SK-N-SH treated with all-trans-retinoic acid at 6 μM for 48 hours (cell line): ENCODE results near the gene VOPP1.

ENCODE experiments used
- ATAC-seq: fragments of 200-7000 bp; cut with Tn5 transposase; 3 replicates; pipeline ENCODE4 v1.9.1; 2020; ENCODE audit warnings: mild to moderate bottlenecking, moderate library complexity
- ARNTL ChIP-seq: fragments of 450-650 bp; formaldehyde crosslinking; IDR thresholded peaks from 2 replicates; pipeline ENCODE4 v1.5.0; 2020; ENCODE audit warnings: low read depth, mild to moderate bottlenecking, moderate library complexity, borderline replicate concordance
- BACH2 ChIP-seq: fragments of 250-450 bp; sonication (Bioruptor Pico); IDR thresholded peaks from 2 replicates; pipeline ENCODE4 v1.9.0; 2021; ENCODE audit warnings: mild to moderate bottlenecking, borderline replicate concordance
- CSDC2 ChIP-seq: fragments of 250-450 bp; sonication (Bioruptor Pico); IDR thresholded peaks from 2 replicates; pipeline ENCODE4 v1.5.0; 2020; ENCODE audit warnings: mild to moderate bottlenecking, moderate library complexity
- CSRNP3 ChIP-seq: fragments of 250-450 bp; sonication (Bioruptor Pico); IDR thresholded peaks from 2 replicates; pipeline ENCODE4 v1.5.1; 2021; ENCODE audit warnings: mild to moderate bottlenecking, moderate library complexity
- ESRRG ChIP-seq: fragments of 250-450 bp; sonication (Bioruptor Pico); IDR thresholded peaks from 2 replicates; pipeline ENCODE4 v1.6.1; 2021; ENCODE audit warnings: mild to moderate bottlenecking
- GLIS3 ChIP-seq: fragments of 250-450 bp; sonication (Bioruptor Pico); IDR thresholded peaks from 2 replicates; pipeline ENCODE4 v1.5.0; 2020; ENCODE audit warnings: mild to moderate bottlenecking, moderate library complexity
- PPARA ChIP-seq: fragments of 250-450 bp; sonication (Bioruptor Pico); IDR thresholded peaks from 2 replicates; pipeline ENCODE4 v1.5.0; 2020; ENCODE audit warnings: mild to moderate bottlenecking, borderline replicate concordance
- RARB ChIP-seq: fragments of 250-450 bp; sonication (Bioruptor Pico); IDR thresholded peaks from 2 replicates; pipeline ENCODE4 v1.8.0; 2021; ENCODE audit warnings: mild to moderate bottlenecking, moderate library complexity
- SNAI2 ChIP-seq: fragments of 250-450 bp; sonication (Bioruptor Pico); IDR thresholded peaks from 2 replicates; pipeline ENCODE4 v1.5.0; 2020; ENCODE audit warnings: mild to moderate bottlenecking, moderate library complexity
- TCF4 ChIP-seq: fragments of 250-450 bp; sonication (Bioruptor Pico); IDR thresholded peaks from 2 replicates; pipeline ENCODE4 v1.8.0; 2021; ENCODE audit warnings: mild to moderate bottlenecking, moderate library complexity, borderline replicate concordance
- TOX ChIP-seq: fragments of 250-450 bp; sonication (Bioruptor Pico); IDR thresholded peaks from 2 replicates; pipeline ENCODE4 v1.8.0; 2021; ENCODE audit warnings: mild to moderate bottlenecking, moderate library complexity, borderline replicate concordance
- ZC3H10 ChIP-seq: fragments of 250-450 bp; sonication (Bioruptor Pico); IDR thresholded peaks from 2 replicates; pipeline ENCODE4 v1.5.1; 2021; ENCODE audit warnings: mild to moderate bottlenecking, moderate library complexity
- ZFP3 ChIP-seq: fragments of 250-450 bp; sonication (Bioruptor Pico); IDR thresholded peaks from 2 replicates; pipeline ENCODE4 v1.5.0; 2020; ENCODE audit warnings: mild to moderate bottlenecking, moderate library complexity
- ZNF565 ChIP-seq: fragments of 450-650 bp; formaldehyde crosslinking; conservative IDR thresholded peaks from 2 replicates; pipeline ENCODE4 v1.5.0; 2020; ENCODE audit warnings: low read depth, mild to moderate bottlenecking, moderate library complexity
- ZNF70 ChIP-seq: fragments of 450-650 bp; formaldehyde crosslinking; IDR thresholded peaks from 2 replicates; pipeline ENCODE4 v1.5.0; 2020; ENCODE audit warnings: mild to moderate bottlenecking, moderate library complexity
- ZNF8 ChIP-seq: fragments of 450-650 bp; formaldehyde crosslinking; IDR thresholded peaks from 2 replicates; pipeline ENCODE4 v1.5.0; 2020; ENCODE audit warnings: mild to moderate bottlenecking, moderate library complexity
- TF ChIP-seq, protein P1 (sequence below): fragments of 250-450 bp; sonication (Bioruptor Pico); IDR thresholded peaks from 2 replicates; pipeline ENCODE4 v1.5.1; 2020; ENCODE audit warnings: low read depth, mild to moderate bottlenecking, moderate library complexity
- TF ChIP-seq, protein P2 (sequence below): fragments of 250-450 bp; sonication (Bioruptor Pico); IDR thresholded peaks from 2 replicates; pipeline ENCODE4 v1.8.0; 2020; ENCODE audit warnings: mild to moderate bottlenecking, moderate library complexity, borderline replicate concordance
- TF ChIP-seq, protein P3 (sequence below): fragments of 250-450 bp; sonication (Bioruptor Pico); IDR thresholded peaks from 2 replicates; pipeline ENCODE4 v1.8.0; 2021; ENCODE audit warnings: low read depth, mild to moderate bottlenecking, moderate library complexity, borderline replicate concordance

Gene VOPP1

DNA sequence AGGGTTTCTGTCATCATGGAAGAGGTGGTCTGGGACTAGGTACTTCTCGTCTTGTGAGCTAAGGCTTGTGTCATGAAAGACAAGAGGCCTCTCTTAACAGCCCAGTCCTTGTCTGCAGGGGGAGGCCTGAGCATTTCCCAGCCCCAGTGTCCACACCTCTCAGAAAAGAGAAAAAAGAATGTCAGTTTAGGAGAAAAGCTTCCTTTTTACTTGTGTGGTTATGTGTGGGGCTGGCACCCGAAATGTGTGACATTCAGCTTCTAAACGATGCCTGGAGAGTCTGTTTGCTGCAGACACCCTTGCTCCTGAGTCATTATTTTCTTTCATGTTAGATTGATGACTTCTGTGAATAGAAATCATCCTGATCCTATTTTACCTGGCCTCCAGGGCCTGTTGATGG lies 139.8 kb downstream of the VOPP1 start (continued):
- no peak for TF ChIP-seq ZNF70 (CRISPR knock-in tag)
- TF ChIP-seq, protein P1, sequence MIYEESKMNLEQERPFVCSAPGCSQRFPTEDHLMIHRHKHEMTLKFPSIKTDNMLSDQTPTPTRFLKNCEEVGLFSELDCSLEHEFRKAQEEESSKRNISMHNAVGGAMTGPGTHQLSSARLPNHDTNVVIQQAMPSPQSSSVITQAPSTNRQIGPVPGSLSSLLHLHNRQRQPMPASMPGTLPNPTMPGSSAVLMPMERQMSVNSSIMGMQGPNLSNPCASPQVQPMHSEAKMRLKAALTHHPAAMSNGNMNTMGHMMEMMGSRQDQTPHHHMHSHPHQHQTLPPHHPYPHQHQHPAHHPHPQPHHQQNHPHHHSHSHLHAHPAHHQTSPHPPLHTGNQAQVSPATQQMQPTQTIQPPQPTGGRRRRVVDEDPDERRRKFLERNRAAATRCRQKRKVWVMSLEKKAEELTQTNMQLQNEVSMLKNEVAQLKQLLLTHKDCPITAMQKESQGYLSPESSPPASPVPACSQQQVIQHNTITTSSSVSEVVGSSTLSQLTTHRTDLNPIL (CRISPR knock-in tag): no peak
- TF ChIP-seq ARNTL (CRISPR knock-in tag): no peak
- no peak for TF ChIP-seq ESRRG (CRISPR knock-in tag)
- no peak for TF ChIP-seq ZFP3
- TF ChIP-seq, all 23 proteins: peak for 0

DNA sequence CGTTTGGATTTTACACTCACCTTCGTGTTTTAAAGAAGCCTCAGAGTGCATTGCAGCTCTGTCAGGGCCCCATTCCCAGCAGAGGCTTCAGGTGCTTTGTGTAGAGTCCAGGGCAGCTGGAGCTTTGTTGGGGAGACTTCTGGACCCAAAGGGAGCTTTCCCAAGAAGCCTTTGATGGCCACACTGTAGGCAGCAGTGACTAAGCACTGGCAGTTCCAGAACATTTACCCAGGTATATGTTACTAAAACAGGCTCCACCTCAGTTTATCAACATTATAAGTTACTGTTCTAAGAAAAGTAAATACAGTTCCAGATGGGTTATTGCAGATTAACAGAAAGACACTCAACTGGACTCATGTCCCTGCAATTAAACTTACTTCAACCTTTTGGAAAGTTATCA lies 140.4 kb downstream of the VOPP1 start:
- TF ChIP-seq ZNF565 (CRISPR knock-in tag) (no peak), ZC3H10 (no peak), CSDC2 (CRISPR knock-in tag) (no peak), PPARA (CRISPR knock-in tag) (no peak), TOX (no peak)
- no peak for ATAC-seq

DNA sequence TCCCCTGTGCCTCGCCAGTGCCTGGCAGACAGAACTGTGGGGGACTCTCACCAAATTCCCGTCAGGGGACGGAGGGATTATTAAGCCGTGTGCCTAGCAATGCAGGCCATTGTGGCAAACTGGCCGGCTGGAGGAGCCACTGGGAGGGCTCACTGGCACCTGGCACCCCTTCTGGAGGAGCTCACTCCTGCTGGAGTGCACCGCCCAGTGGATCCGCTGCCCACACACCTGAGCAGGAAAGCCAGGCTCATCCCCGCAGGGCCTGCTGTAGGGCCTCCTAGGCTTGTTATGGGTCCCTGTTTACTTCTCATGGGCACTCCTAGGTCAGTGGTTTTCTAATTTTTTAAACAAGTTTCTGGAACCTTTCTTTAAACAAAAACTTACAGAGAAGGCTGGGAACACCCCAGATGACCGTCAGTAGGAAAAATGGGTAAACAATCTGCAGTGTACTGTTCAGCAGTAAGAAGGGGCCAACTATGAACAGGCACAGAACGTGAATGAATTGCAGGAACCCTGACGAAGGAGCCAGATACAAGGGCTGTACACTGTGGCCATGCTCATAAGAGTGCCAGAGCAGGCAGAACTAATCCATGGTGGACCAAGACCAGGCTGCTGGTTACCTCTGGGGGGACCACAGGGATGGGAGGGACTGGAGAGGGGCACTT lies 142.3 kb downstream of the VOPP1 start:
- ATAC-seq: no peak
- TF ChIP-seq ESRRG (CRISPR knock-in tag): no peak
- no peak for TF ChIP-seq SNAI2 (CRISPR knock-in tag)

- TF ChIP-seq PPARA (CRISPR knock-in tag) (no peak), GLIS3 (no peak), CSRNP3 (CRISPR knock-in tag) (no peak), BACH2 (CRISPR knock-in tag) (no peak), TCF4 (CRISPR knock-in tag) (no peak), ZNF8 (CRISPR knock-in tag) (no peak), ZFP3 (no peak)
- TF ChIP-seq, protein P1 (CRISPR knock-in tag): no peak
- TF ChIP-seq, protein P2, sequence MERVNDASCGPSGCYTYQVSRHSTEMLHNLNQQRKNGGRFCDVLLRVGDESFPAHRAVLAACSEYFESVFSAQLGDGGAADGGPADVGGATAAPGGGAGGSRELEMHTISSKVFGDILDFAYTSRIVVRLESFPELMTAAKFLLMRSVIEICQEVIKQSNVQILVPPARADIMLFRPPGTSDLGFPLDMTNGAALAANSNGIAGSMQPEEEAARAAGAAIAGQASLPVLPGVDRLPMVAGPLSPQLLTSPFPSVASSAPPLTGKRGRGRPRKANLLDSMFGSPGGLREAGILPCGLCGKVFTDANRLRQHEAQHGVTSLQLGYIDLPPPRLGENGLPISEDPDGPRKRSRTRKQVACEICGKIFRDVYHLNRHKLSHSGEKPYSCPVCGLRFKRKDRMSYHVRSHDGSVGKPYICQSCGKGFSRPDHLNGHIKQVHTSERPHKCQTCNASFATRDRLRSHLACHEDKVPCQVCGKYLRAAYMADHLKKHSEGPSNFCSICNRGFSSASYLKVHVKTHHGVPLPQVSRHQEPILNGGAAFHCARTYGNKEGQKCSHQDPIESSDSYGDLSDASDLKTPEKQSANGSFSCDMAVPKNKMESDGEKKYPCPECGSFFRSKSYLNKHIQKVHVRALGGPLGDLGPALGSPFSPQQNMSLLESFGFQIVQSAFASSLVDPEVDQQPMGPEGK (CRISPR knock-in tag): no peak
- no peak for ATAC-seq
These were observed 144.5 kb downstream of the VOPP1 start for GRCh38 chr7:55427800-55428199.

- TF ChIP-seq BACH2 (CRISPR knock-in tag): no peak
- no peak for ATAC-seq
These were observed 145.0 kb downstream of the VOPP1 start for GRCh38 chr7:55427342-55427741.

DNA sequence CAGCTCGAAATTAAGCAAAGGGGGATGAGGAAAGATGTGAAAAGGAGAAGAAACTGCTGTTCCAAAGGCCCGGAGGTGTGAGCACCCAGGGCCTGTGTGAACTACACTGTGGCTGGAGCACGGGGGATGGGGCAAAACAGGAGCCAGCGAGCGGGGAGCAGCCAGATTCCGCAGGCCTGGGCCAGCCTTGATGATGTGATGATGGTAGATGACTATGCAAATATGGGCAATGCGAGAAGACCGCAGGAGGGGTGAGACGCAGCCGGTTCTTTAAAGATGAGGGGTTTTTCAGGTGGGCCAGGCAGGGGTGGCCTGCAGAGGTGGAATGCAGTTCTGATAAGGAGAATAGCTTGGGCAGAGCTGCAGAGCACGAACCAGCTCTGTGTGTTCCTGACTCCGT lies 145.6 kb downstream of the VOPP1 start:
- TF ChIP-seq ZFP3 (no peak), CSDC2 (CRISPR knock-in tag) (no peak), BACH2 (CRISPR knock-in tag) (no peak), ESRRG (CRISPR knock-in tag) (no peak), TCF4 (CRISPR knock-in tag) (no peak), RARB (CRISPR knock-in tag) (no peak), ZNF8 (CRISPR knock-in tag) (no peak)
- TF ChIP-seq, protein P3, sequence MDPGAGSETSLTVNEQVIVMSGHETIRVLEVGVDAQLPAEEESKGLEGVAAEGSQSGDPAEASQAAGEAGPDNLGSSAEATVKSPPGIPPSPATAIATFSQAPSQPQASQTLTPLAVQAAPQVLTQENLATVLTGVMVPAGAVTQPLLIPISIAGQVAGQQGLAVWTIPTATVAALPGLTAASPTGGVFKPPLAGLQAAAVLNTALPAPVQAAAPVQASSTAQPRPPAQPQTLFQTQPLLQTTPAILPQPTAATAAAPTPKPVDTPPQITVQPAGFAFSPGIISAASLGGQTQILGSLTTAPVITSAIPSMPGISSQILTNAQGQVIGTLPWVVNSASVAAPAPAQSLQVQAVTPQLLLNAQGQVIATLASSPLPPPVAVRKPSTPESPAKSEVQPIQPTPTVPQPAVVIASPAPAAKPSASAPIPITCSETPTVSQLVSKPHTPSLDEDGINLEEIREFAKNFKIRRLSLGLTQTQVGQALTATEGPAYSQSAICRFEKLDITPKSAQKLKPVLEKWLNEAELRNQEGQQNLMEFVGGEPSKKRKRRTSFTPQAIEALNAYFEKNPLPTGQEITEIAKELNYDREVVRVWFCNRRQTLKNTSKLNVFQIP (CRISPR knock-in tag): no peak
- TF ChIP-seq, protein P2 (CRISPR knock-in tag): no peak
- TF ChIP-seq, protein P1 (CRISPR knock-in tag): no peak
- no peak for ATAC-seq
